H1 (cell line): ENCODE measurements around the gene HTATIP2. TPM values are rescaled to one million over a fixed set of nuclear protein-coding genes. Genes with fewer than 3 reads are reported as not detected.

ENCODE experiments used
- BACH1 ChIP-seq: IDR thresholded peaks from 2 replicates; pipeline ENCODE4 v1.6.1; 2012; ENCODE audit warnings: low read length, improper control_type of control experiment
- CTBP2 ChIP-seq: IDR thresholded peaks from 2 replicates; pipeline ENCODE4 v1.7.0; 2011; ENCODE audit warnings: borderline replicate concordance, mild to moderate bottlenecking, moderate library complexity, mixed read lengths, low read length; ENCODE audit not compliant: insufficient read depth, insufficient read length
- EGR1 ChIP-seq: IDR thresholded peaks from 2 replicates; pipeline ENCODE4 v1.6.1; 2011; ENCODE audit warnings: low read depth, low read length, borderline replicate concordance
- HDAC2 ChIP-seq, 2 experiments: fragments of 300-600 bp in 1 of 2; sonication (generic) in 1 of 2; IDR thresholded peaks; 2 replicates each; pipeline ENCODE4 v1.6.1; 2011 to 2012; ENCODE audit warnings: low read depth in 2 of 2, low read length in 2 of 2, mild to moderate bottlenecking in 2 of 2, moderate library complexity in 2 of 2, borderline replicate concordance in 1 of 2, inconsistent platforms in 1 of 2
- JUND ChIP-seq: IDR thresholded peaks from 2 replicates; pipeline ENCODE4 v1.6.1; 2011; ENCODE audit warnings: mild to moderate bottlenecking, improper control_type of control experiment, low read length
- RAD21 ChIP-seq, 2 experiments: IDR thresholded peaks in 1 of 2; conservative IDR thresholded peaks in 1 of 2; 2 replicates each; pipeline ENCODE4 v1.6.1; 2011; ENCODE audit warnings: low read depth in 2 of 2, low read length in 2 of 2, improper control_type of control experiment in 1 of 2, inconsistent platforms in 1 of 2, mild to moderate bottlenecking in 1 of 2, moderate library complexity in 1 of 2
- RBBP5 ChIP-seq: IDR thresholded peaks from 2 replicates; pipeline ENCODE4 v1.7.1; 2012; ENCODE audit warnings: low read depth, mild to moderate bottlenecking, inconsistent platforms, low read length, moderate library complexity, borderline replicate concordance
- RXRA ChIP-seq: IDR thresholded peaks from 2 replicates; pipeline ENCODE4 v1.6.1; 2011; ENCODE audit warnings: low read depth, mild to moderate bottlenecking, low read length, moderate library complexity; ENCODE audit not compliant: insufficient read depth
- SAP30 ChIP-seq: fragments of 300-600 bp; sonication (generic); IDR thresholded peaks from 2 replicates; pipeline ENCODE4 v1.7.1; 2012; ENCODE audit warnings: low read length, moderate library complexity, mild to moderate bottlenecking, inconsistent platforms; ENCODE audit not compliant: insufficient read depth, insufficient replicate concordance
- SUZ12 ChIP-seq: fragments of 200-600 bp; sonication (generic); IDR thresholded peaks from 2 replicates; pipeline ENCODE4 v1.6.1; 2012; ENCODE audit warnings: mild to moderate bottlenecking, inconsistent platforms, low read length, moderate library complexity, mixed read lengths
- TAF7 ChIP-seq: optimal IDR thresholded peaks from 2 replicates; pipeline ENCODE3; 2011; ENCODE audit warnings: low read depth, mild to moderate bottlenecking, inconsistent platforms, low read length, moderate library complexity, borderline replicate concordance
- TCF12 ChIP-seq: IDR thresholded peaks from 2 replicates; pipeline ENCODE4 v1.6.1; 2011; ENCODE audit warnings: low read depth, mild to moderate bottlenecking, low read length
- YY1 ChIP-seq: IDR thresholded peaks from 2 replicates; pipeline ENCODE4 v1.6.1; 2011; ENCODE audit warnings: low read depth, mild to moderate bottlenecking, low read length
- polyA plus RNA-seq, 7 experiments: library from polyadenylated mRNA; depleted of rRNA in 3 of 7; stranded (reverse) in 5 of 7; unstranded in 2 of 7; fragments of >200 nt in 5 of 7; fragments of 200-250 nt in 2 of 7; gene quantifications; 1 replicate in 5 of 7; 2 replicates in 1 of 7; 4 replicates in 1 of 7; pipeline versions ENCODE4 v1.2.1 to v1.2.3, GENCODE V29; 2011 to 2013; ENCODE audit warnings: missing spikeins in 2 of 7, mixed read lengths in 2 of 7
- total RNA-seq: library from RNA; stranded (reverse); fragmentation: NEBNext Ultra II Directional; extraction: Animal tissue kit (Norgen Biotek cat#: 25700); gene quantifications from 2 replicates; pipeline ENCODE4 v1.2.1, GENCODE V29; 2021
- TF ChIP-seq, protein P1 (sequence below): IDR thresholded peaks from 2 replicates; pipeline ENCODE4 v1.6.1; 2011; ENCODE audit warnings: low read length, improper control_type of control experiment

Gene HTATIP2
- total and polyA plus RNA-seq, 2 of the 8 experiments (the other 6 are each of a cell fraction or from before 2014, with no cell fraction given): 22.6 to 33.1 TPM

DNA sequence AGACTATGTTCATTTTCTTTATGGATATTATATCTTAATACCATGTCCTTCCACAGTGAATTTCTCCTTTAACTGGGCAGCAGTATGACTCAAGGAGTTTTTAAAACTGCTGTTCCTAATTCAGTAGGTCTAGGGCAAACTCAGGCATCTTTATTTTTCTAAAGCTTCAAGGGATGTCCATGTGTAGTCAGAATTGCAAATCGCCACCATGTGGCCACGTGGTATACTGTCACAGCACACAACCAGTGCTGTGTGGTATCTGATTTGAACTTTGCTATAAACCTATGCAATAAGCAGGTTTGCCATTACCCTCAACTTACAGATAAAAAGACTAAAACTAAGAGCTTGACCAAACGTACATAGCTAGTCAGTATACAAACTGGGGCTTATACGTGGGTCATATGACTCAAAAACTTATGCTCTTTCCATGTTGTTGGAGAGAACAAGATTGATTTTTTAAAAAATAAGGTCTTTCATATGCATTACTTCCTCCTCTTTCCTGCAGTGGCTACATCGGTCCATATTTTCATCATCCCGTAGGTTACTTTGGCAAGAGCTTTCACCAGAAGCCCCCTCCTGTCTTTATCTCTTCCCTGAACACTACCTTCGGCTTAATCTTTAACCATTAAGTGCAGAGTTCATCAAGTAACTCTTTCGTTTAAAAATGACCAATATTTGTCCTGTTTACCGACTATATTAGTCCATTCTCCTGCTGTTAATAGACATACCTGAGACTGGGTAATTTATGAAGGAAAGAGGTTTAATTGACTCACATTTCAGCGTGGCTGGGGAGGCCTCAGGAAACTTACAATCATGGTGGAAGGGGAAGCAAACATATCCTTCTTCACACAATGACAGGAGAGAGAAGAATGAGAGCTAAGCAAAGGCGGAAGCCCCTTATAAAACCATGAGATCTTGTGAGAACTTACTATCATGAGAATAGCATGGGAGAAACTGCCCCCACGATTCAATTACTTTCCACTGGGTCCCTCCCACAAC is 8.0 kb upstream of the HTATIP2 start (continued):
- TF ChIP-seq RBBP5: no peak
- TF ChIP-seq RXRA: no peak
- no peak for TF ChIP-seq YY1
- TF ChIP-seq TAF7: no peak
- no peak for TF ChIP-seq BACH1
- peak; percentile 49 to 54 for TF ChIP-seq RAD21 (IDR thresholded peaks at IDR 0.05 in 1 of 2, conservative IDR thresholded peaks at IDR 0.05 in 1 of 2; ENCODE audit: low read depth in 2 of 2, low read length in 2 of 2)
- TF ChIP-seq JUND: no peak
- no peak for TF ChIP-seq HDAC2 (IDR thresholded peaks at IDR 0.05; ENCODE audit: borderline replicate concordance in 1 of 2, low read depth in 2 of 2, low read length in 2 of 2)
- TF ChIP-seq CTBP2: no peak
- TF ChIP-seq SAP30: no peak
- TF ChIP-seq TCF12: no peak
- TF ChIP-seq SUZ12: no peak
- TF ChIP-seq, protein P1, sequence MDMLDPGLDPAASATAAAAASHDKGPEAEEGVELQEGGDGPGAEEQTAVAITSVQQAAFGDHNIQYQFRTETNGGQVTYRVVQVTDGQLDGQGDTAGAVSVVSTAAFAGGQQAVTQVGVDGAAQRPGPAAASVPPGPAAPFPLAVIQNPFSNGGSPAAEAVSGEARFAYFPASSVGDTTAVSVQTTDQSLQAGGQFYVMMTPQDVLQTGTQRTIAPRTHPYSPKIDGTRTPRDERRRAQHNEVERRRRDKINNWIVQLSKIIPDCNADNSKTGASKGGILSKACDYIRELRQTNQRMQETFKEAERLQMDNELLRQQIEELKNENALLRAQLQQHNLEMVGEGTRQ: no peak
- no peak for TF ChIP-seq EGR1
